A549 (cell line): ENCODE data around the gene ARHGAP42.

Source experiments
- CTCF ChIP-seq: fragments of >200 bp; sonication (Bioruptor Twin); formaldehyde crosslinking; IDR thresholded peaks from 3 replicates; pipeline ENCODE4 v1.5.1; 2016
- MAFK ChIP-seq: fragments of 450-650 bp; IDR thresholded peaks from 2 replicates; pipeline ENCODE4 v1.6.1; 2014; ENCODE audit not compliant: partially characterized antibody
- SREBF2 ChIP-seq: fragments of 450-650 bp; IDR thresholded peaks from 2 replicates; pipeline ENCODE4 v1.6.1; 2014; ENCODE audit warnings: mild to moderate bottlenecking, moderate library complexity

- TF ChIP-seq CTCF (no peak), MAFK (no peak), SREBF2 (no peak)
These were observed 269.3 kb downstream of the ARHGAP42 start for GRCh38 chr11:100956351-100956750.
